WTC11 (cell line): ENCODE data around the gene SLCO1A2. TPM values are rescaled to one million over a fixed set of nuclear protein-coding genes. Genes with fewer than 3 reads are reported as not detected.

ENCODE experiments used
- total RNA-seq: library from RNA; stranded (reverse); gene quantifications from 3 replicates; pipeline ENCODE4 v1.2.3, GENCODE V29; 2021

The SLCO1A2 gene
- total RNA-seq, 1 experiment from 2014 or later, result 9.9 TPM

Other genes with a start within 250 kb of the SLCO1A2 start
- 0.25 to 0.52 TPM (median 0.37 TPM) in 3 replicates for gene SLCO1B1, start 203.7 kb downstream of the SLCO1A2 start, total RNA-seq
- gene IAPP, start 38.0 kb upstream of the SLCO1A2 start, total RNA-seq, result not detected in 3 replicates
- 4.5 to 6.9 TPM (median 4.9 TPM) in 3 replicates for gene PYROXD1, start 102.7 kb upstream of the SLCO1A2 start, total RNA-seq
- gene RECQL, start 166.7 kb upstream of the SLCO1A2 start, total RNA-seq, result 34.1 to 40.3 TPM (median 35.3 TPM) in 3 replicates
- 36.1 to 39.7 TPM (median 37.1 TPM) in 3 replicates for gene GOLT1B, start 166.9 kb upstream of the SLCO1A2 start, total RNA-seq
- gene SPX, start 191.4 kb upstream of the SLCO1A2 start, total RNA-seq, result 0.46 to 1.2 TPM (median 0.76 TPM) in 3 replicates